ENCODE data around the gene BABAM2. TPM values are rescaled to one million over a fixed set of nuclear protein-coding genes. Genes with fewer than 3 reads are reported as not detected.

BABAM2 gene
- polyA plus RNA-seq, 6 donors from 2014 or later, result 50.3 to 58.3 (median 55.6) TPM

GRCh38 chr2:27903018-27903417 lies 12.5 kb downstream of the BABAM2 start:
- Mint-ChIP-seq H3K9me3 (no peaks in the 10 kb centered on the region), H3K36me3 (peaks cover 17 to 19% of the 10 kb centered on the region in 2 donors), H3K4me3 (no peak overlapping the region), H3K4me1 (peaks cover 7 to 9% (median 8%) of the 10 kb centered on the region in 3 donors), H3K27me3 (no peaks in the 10 kb centered on the region), H3K27ac (peak overlapping the region in 2 of 6 donors; percentile 27 to 49)
- ATAC-seq (ENCODE audit: low read depth in 2 of 2) (no peak), DNase-seq (no peak)

GRCh38 chr2:27903649-27904404 lies 13.3 kb downstream of the BABAM2 start:
- no peak for ATAC-seq (ENCODE audit: low read depth in 2 of 2)
- Mint-ChIP-seq H3K4me1 (peaks cover 0 to 7% (median 4%) of the 10 kb centered on the region in 3 donors), H3K27ac (peak overlapping the region in 1 of 6 donors; percentile 27), H3K4me3 (no peak overlapping the region), H3K9me3 (no peaks in the 10 kb centered on the region), H3K27me3 (no peaks in the 10 kb centered on the region), H3K36me3 (peaks cover 19 to 24% of the 10 kb centered on the region in 2 donors)
- DNase-seq, result no peak

- peaks cover 19 to 24% of the 10 kb centered on the region in 2 donors for H3K36me3 Mint-ChIP-seq
- ATAC-seq (ENCODE audit: low read depth in 2 of 2) (no peak), DNase-seq (no peak)
- H3K27me3 Mint-ChIP-seq, result no peaks in the 10 kb centered on the region
- no peak overlapping the region for H3K4me3 Mint-ChIP-seq
- H3K9me3 Mint-ChIP-seq, result no peaks in the 10 kb centered on the region
- no peak overlapping the region for H3K27ac Mint-ChIP-seq
- H3K4me1 Mint-ChIP-seq, result peaks cover 0 to 7% (median 4%) of the 10 kb centered on the region in 3 donors
Measured at GRCh38 chr2:27904405-27904665, 13.8 kb downstream of the BABAM2 start.

- DNase-seq, result no peak
- ATAC-seq (ENCODE audit: low read depth in 2 of 2), result no peak
- H3K27me3 Mint-ChIP-seq, result no peaks in the 10 kb centered on the region
- no peak overlapping the region for H3K27ac Mint-ChIP-seq
- H3K9me3 Mint-ChIP-seq, result no peaks in the 10 kb centered on the region
- peaks cover 5 to 11% (median 9%) of the 10 kb centered on the region in 3 donors for H3K4me1 Mint-ChIP-seq
- no peak overlapping the region for H3K4me3 Mint-ChIP-seq
- H3K36me3 Mint-ChIP-seq, result peaks cover 19 to 24% of the 10 kb centered on the region in 2 donors
Measured at GRCh38 chr2:27906074-27906473, 15.5 kb downstream of the BABAM2 start.

GRCh38 chr2:27907547-27907946 lies 17.0 kb downstream of the BABAM2 start:
- Mint-ChIP-seq H3K36me3 (peaks cover 14 to 26% of the 10 kb centered on the region in 2 donors), H3K4me3 (no peak overlapping the region), H3K27me3 (no peaks in the 10 kb centered on the region), H3K27ac (no peak overlapping the region), H3K9me3 (no peaks in the 10 kb centered on the region), H3K4me1 (peaks cover 10 to 20% (median 15%) of the 10 kb centered on the region in 3 donors)
- DNase-seq, result no peak
- no peak for ATAC-seq (ENCODE audit: low read depth in 2 of 2)

DNA sequence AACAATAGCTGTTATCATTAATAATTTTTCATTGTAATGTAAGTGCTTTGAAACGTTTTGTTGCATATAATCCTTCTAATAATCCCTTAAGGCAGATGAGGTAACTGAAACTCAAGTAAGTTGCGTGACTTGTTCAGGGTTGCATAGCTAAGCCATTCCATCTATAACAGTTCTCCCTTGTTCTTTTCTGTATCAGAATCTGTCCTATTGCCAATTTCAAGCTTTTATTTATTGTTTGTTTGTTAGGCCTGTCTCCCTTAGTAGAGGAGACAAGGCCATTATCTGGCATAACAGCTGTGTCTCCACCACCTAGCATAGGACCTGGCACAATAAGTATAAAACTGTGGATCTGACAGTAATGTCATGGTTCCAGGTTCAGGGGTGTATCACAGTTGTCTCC lies 19.4 kb downstream of the BABAM2 start:
- Mint-ChIP-seq H3K27me3 (no peaks in the 10 kb centered on the region), H3K27ac (peak overlapping the region in 1 of 6 donors; percentile 24), H3K4me1 (peaks cover 10 to 16% (median 13%) of the 10 kb centered on the region in 3 donors), H3K4me3 (no peak overlapping the region), H3K36me3 (peaks cover 6 to 16% of the 10 kb centered on the region in 2 donors), H3K9me3 (no peaks in the 10 kb centered on the region)
- ATAC-seq (ENCODE audit: low read depth in 2 of 2) (no peak), DNase-seq (no peak)

- H3K27me3 Mint-ChIP-seq, result no peaks in the 10 kb centered on the region
- H3K4me1 Mint-ChIP-seq, result peaks cover 10 to 16% (median 11%) of the 10 kb centered on the region in 3 donors
- peaks cover 6 to 13% of the 10 kb centered on the region in 2 donors for H3K36me3 Mint-ChIP-seq
- ATAC-seq (ENCODE audit: low read depth in 2 of 2) (peak; percentile 72 to 89), DNase-seq (no peak)
- no peaks in the 10 kb centered on the region for H3K9me3 Mint-ChIP-seq
- peak overlapping the region in 4 of 6 donors; percentile 60 to 78 (median 65) for H3K27ac Mint-ChIP-seq
- H3K4me3 Mint-ChIP-seq, result no peak overlapping the region
Measured at GRCh38 chr2:27911458-27912210, 21.1 kb downstream of the BABAM2 start.

GRCh38 chr2:27912512-27912911 lies 22.0 kb downstream of the BABAM2 start:
- H3K36me3 Mint-ChIP-seq, result peaks cover 4 to 13% of the 10 kb centered on the region in 2 donors
- no peak overlapping the region for H3K4me3 Mint-ChIP-seq
- peak overlapping the region in 3 of 6 donors; percentile 28 to 55 (median 53) for H3K27ac Mint-ChIP-seq
- H3K9me3 Mint-ChIP-seq, result no peaks in the 10 kb centered on the region
- DNase-seq, result no peak
- no peak for ATAC-seq (ENCODE audit: low read depth in 2 of 2)
- H3K27me3 Mint-ChIP-seq, result no peaks in the 10 kb centered on the region
- peaks cover 10 to 15% (median 11%) of the 10 kb centered on the region in 3 donors for H3K4me1 Mint-ChIP-seq

GRCh38 chr2:27914041-27914804 lies 23.7 kb downstream of the BABAM2 start:
- peaks cover 10 to 13% (median 11%) of the 10 kb centered on the region in 3 donors for H3K4me1 Mint-ChIP-seq
- ATAC-seq (ENCODE audit: low read depth in 2 of 2) (no peak), DNase-seq (no peak)
- no peaks in the 10 kb centered on the region for H3K9me3 Mint-ChIP-seq
- H3K27me3 Mint-ChIP-seq, result no peaks in the 10 kb centered on the region
- peak overlapping the region in 3 of 6 donors; percentile 12 to 77 (median 66) for H3K27ac Mint-ChIP-seq
- peaks cover 0 to 6% of the 10 kb centered on the region in 2 donors for H3K36me3 Mint-ChIP-seq
- H3K4me3 Mint-ChIP-seq, result no peak overlapping the region

DNA sequence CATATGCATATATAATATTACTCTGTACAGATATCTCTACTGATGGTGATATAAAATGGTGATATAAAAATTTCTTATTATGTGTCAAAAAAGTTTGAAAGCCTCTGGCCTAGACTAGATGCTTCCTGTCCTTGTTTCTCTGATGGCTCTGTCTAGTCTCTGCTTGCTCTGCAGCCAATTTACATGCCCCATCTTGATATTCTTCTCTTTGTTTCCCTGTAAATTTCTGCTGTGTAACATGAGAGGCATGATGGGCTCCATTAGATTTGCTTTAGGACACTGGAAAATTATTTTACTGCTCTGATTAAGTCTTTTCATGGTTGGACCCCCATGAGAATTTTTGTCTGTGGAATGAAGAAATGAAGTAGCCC lies 24.3 kb downstream of the BABAM2 start:
- DNase-seq, result no peak
- Mint-ChIP-seq H3K36me3 (peaks cover 0 to 6% of the 10 kb centered on the region in 2 donors), H3K4me1 (peaks cover 10 to 13% (median 11%) of the 10 kb centered on the region in 3 donors), H3K9me3 (no peaks in the 10 kb centered on the region), H3K27me3 (no peaks in the 10 kb centered on the region), H3K27ac (no peak overlapping the region), H3K4me3 (no peak overlapping the region)
- ATAC-seq (ENCODE audit: low read depth in 2 of 2), result no peak

GRCh38 chr2:27915191-27915590 lies 24.7 kb downstream of the BABAM2 start:
- Mint-ChIP-seq H3K9me3 (no peaks in the 10 kb centered on the region), H3K27me3 (no peaks in the 10 kb centered on the region), H3K4me1 (peaks cover 12 to 15% (median 15%) of the 10 kb centered on the region in 3 donors)

GRCh38 chr2:27915874-27916273 lies 25.3 kb downstream of the BABAM2 start:
- Mint-ChIP-seq H3K27ac (no peak overlapping the region), H3K4me1 (peaks cover 13 to 18% (median 18%) of the 10 kb centered on the region in 3 donors), H3K36me3 (peaks cover 0 to 6% of the 10 kb centered on the region in 2 donors), H3K27me3 (no peaks in the 10 kb centered on the region), H3K4me3 (no peak overlapping the region), H3K9me3 (no peaks in the 10 kb centered on the region)
- DNase-seq, result no peak
- no peak for ATAC-seq (ENCODE audit: low read depth in 2 of 2)

More at GRCh38 chr2:27915191-27915590, 24.7 kb downstream of the BABAM2 start:
- DNase-seq (no peak), ATAC-seq (ENCODE audit: low read depth in 2 of 2) (no peak)
- Mint-ChIP-seq H3K27ac (no peak overlapping the region), H3K36me3 (peaks cover 0 to 6% of the 10 kb centered on the region in 2 donors), H3K4me3 (no peak overlapping the region)

- Mint-ChIP-seq H3K27ac (no peak overlapping the region), H3K36me3 (peaks cover 0 to 6% of the 10 kb centered on the region in 2 donors), H3K4me3 (no peak overlapping the region), H3K27me3 (no peaks in the 10 kb centered on the region), H3K4me1 (peaks cover 8 to 13% (median 12%) of the 10 kb centered on the region in 3 donors), H3K9me3 (no peaks in the 10 kb centered on the region)
- no peak for DNase-seq
- ATAC-seq (ENCODE audit: low read depth in 2 of 2), result no peak
Measured at GRCh38 chr2:27916293-27916995, 25.9 kb downstream of the BABAM2 start.

Measured in naive B cell (primary cell).